GM12873 (cell line): ENCODE data around the gene RAB26.

Experiments used
- CTCF ChIP-seq: IDR thresholded peaks from 2 replicates; pipeline ENCODE4 v1.5.1; 2012; ENCODE audit warnings: low read depth, mild to moderate bottlenecking, moderate library complexity, low read length, control low read depth; ENCODE audit not compliant: insufficient read depth; ENCODE audit errors: missing control alignments

Gene RAB26

GRCh38 chr16:2176047-2176446 lies 27.6 kb downstream of the RAB26 start:
- no peak for TF ChIP-seq CTCF

DNA sequence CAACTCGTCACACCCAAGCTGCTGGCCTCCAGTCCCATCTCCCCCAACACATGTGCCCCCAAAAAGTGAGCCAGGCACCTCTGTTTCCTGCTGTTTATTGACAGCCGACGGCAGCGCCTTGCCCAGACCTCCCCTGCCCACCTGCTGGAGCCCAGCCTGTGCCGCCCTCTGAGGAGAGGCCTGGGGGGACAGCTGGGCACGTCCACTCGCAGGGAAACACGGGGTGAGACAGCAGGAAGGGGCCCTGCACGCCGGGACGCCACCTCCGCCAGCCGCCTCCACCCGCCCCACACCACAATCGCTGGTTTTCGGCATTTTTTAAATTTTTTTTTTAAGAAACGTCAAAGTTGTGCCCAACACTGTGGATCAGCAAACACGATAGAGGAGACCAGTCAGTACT lies 28.7 kb downstream of the RAB26 start:
- TF ChIP-seq CTCF = no peak

- TF ChIP-seq CTCF = no peak
These were observed 29.1 kb downstream of the RAB26 start for GRCh38 chr16:2177561-2177960.

GRCh38 chr16:2178321-2179106 lies 30.1 kb downstream of the RAB26 start:
- TF ChIP-seq CTCF = no peak

DNA sequence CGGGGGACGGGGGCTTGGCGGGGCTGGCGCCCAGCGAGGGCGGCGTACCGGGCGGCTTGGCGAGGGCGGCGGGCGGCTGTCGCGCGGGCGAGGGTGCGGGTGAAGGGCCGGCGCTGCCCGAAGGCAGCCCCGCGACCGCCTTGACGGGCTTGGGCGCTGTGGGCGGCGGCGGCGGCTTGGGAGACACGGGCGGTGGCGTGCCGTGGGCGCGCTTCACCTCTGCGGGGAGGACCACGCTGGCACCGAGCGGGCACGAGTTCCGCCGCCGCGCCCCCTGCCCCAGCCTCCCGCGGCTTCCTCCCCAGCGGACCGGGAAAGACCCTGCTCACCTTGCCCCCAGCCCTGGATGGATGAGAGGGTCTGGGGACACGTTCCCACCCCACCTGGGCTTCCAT lies 30.7 kb downstream of the RAB26 start:
- TF ChIP-seq CTCF = no peak

- no peak for TF ChIP-seq CTCF
These were observed 31.2 kb downstream of the RAB26 start for GRCh38 chr16:2179576-2179975.

GRCh38 chr16:2180461-2180860 lies 32.0 kb downstream of the RAB26 start:
- TF ChIP-seq CTCF = no peak
